SH-SY5Y (cell line): ENCODE measurements around the gene IGF2BP3.

ENCODE experiments used
- GATA2 ChIP-seq: IDR thresholded peaks from 2 replicates; pipeline ENCODE4 v1.6.1; 2011; ENCODE audit warnings: mild to moderate bottlenecking, low read depth, low read length
- GATA3 ChIP-seq: IDR thresholded peaks from 2 replicates; pipeline ENCODE4 v1.6.1; 2011; ENCODE audit warnings: low read depth, mild to moderate bottlenecking, low read length, moderate library complexity

- TF ChIP-seq GATA3 (no peak), GATA2 (no peak)
Measured at GRCh38 chr7:23371654-23372053, 98.6 kb downstream of the IGF2BP3 start.
